Measurements from ENCODE around the gene DLL4.

- TF ChIP-seq EZH2 (IDR thresholded peaks at IDR 0.05; ENCODE audit: borderline replicate concordance) (no peak), CTCF (IDR thresholded peaks at IDR 0.05; ENCODE audit: poor library complexity) (no peak)
Measured at GRCh38 chr15:40914013-40914412, 15.1 kb upstream of the DLL4 start.
